Adrenal gland (tissue), 12 donors: ENCODE data around the gene MAGI1. TPM values are rescaled to one million over a fixed set of nuclear protein-coding genes. Genes with fewer than 3 reads are reported as not detected.

Source experiments
- DNase-seq, 7 donors: peaks; one replicate each; pipeline ENCODE4 v3.0.0-alpha.2; 2019 to 2020
- H3K27ac ChIP-seq, 5 donors: fragments of 200-600 bp; sonication (generic) in 4 of 5; 1 replicate in 3 of 5; 2 replicates in 2 of 5; pipeline versions ENCODE4 v1.5.1 to v1.8.0; 2016 to 2020; ENCODE audit warnings: mild to moderate bottlenecking in 1 of 5
- H3K27me3 ChIP-seq: fragments of 200-600 bp; 2 replicates; pipeline ENCODE4 v1.8.0; 2021
- H3K36me3 ChIP-seq, 2 donors: fragments of 200-600 bp; replicated peaks in 1 of 2; 1 replicate in 1 of 2; 2 replicates in 1 of 2; pipeline versions ENCODE4 v1.5.1 to v1.8.0; 2018 to 2022
- H3K4me1 ChIP-seq, 2 donors: fragments of 200-600 bp; replicated peaks in 1 of 2; 1 replicate in 1 of 2; 2 replicates in 1 of 2; pipeline versions ENCODE4 v1.5.1 to v1.8.0; 2018 to 2021
- H3K4me3 ChIP-seq, 4 donors: fragments of 200-600 bp; sonication (generic) in 3 of 4; one replicate each; pipeline ENCODE4 v1.5.1; 2016 to 2018
- H3K9me3 ChIP-seq, 3 donors: fragments of 200-600 bp; sonication (generic) in 1 of 3; replicated peaks in 1 of 3; 1 replicate in 2 of 3; 2 replicates in 1 of 3; pipeline versions ENCODE4 v1.5.1 to v1.8.0; 2016 to 2021
- CTCF ChIP-seq, 6 experiments: fragments of 450-650 bp in 4 of 6; fragments of 200-600 bp in 2 of 6; sonication (generic) in 1 of 6; IDR thresholded peaks; 1 replicate in 5 of 6; 2 replicates in 1 of 6; pipeline versions ENCODE4 v1.5.1 to v1.8.0; 2016 to 2021; ENCODE audit warnings: antibody characterized with exemption in 6 of 6, mild to moderate bottlenecking in 2 of 6, moderate library complexity in 1 of 6
- POLR2A ChIP-seq, 2 donors: fragments of 450-650 bp; IDR thresholded peaks; one replicate each; pipeline ENCODE4 v1.6.1; 2017; ENCODE audit warnings: antibody characterized with exemption in 2 of 2, mild to moderate bottlenecking in 2 of 2, moderate library complexity in 1 of 2
- WGBS, 4 donors: extraction: QIAGEN DNeasy Blood & Tissue Kit in 2 of 4; methylation state at CpG; one replicate each; pipeline versions ENCODE4 v1.1.5 to v1.1.7; 2013 to 2017; 5-methylcytosine and 5-hydroxymethylcytosine counted together
- intact Hi-C, 2 donors: fragments of 100-400 bp; cut with DNase I; formaldehyde crosslinking; loops; one replicate each; pipeline versions ENCODE4 v1.14.1 to v1.15.0; 2022 to 2023
- polyA plus RNA-seq, 3 donors: library from polyadenylated mRNA; stranded (reverse); fragments of 200-250 nt in 2 of 3; fragments of 350-450 nt in 1 of 3; fragmentation: Illumina TruSeq in 1 of 3; extraction: RNeasy Lipid Tissue Mini Kit (QIAGEN cat#74804) in 1 of 3; gene quantifications; one replicate each; pipeline ENCODE4 v1.2.3, GENCODE V29; 2013 to 2014
- total RNA-seq, 9 donors: library from RNA; depleted of rRNA in 4 of 9; stranded (reverse); fragments of >200 nt in 4 of 9; fragments of 120-200 nt in 1 of 9; fragmentation: NEBNext Ultra II Directional in 1 of 9; extraction: Animal tissue kit (Norgen Biotek cat#: 25700) in 1 of 9; gene quantifications; one replicate each; pipeline versions ENCODE4 v1.1.0 to v1.2.4, GENCODE V29; 2013 to 2023
- donor health status: healthy with polysubstance abuse.
- donor health status: Bipolar disorder and iron deficiency.
- donor health status: DM: yes; HTN: yes; CAD: no.
- donor health status: DM: no; HTN: no; CAD: no.
- donor health status: DM: no; HTN: no; CAD: no.
- donor health status: DM: yes; HTN: yes; CAD: no.

The MAGI1 gene
- total and polyA plus RNA-seq, 12 donors: 4.8 to 31.6 (median 18.5) TPM

DNA sequence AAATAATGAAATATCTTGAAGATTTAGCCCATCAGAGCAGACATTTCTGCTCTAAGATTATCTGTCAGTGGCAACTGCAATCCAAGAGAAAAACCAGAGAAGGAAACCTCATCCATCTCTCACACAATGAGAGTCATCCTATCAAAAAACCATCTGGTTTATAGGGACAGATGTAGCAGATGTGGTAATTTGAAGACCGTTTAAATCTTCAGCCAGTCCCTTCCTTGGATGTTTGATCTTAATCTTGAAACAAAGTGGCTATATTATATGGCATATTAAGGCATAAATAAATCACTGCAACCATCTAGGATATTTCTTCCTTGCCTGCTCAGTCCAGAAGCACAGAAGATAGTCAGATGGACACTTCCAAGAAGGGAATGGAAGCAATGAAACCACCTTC, 305.3 kb downstream of the MAGI1 start:
- no peaks in the 10 kb centered on the region for H3K36me3 ChIP-seq
- peaks cover 6 to 19% of the 10 kb centered on the region in 2 donors for H3K4me1 ChIP-seq
- H3K27ac ChIP-seq: no peak overlapping the region
- DNase-seq: no peak
- WGBS, 4 donors: 80 to 89% (median 88%) methylated on average over 1 of the region's 1 CpG
- H3K27me3 ChIP-seq: no peaks in the 10 kb centered on the region
- no peak for TF ChIP-seq POLR2A (IDR thresholded peaks at IDR 0.05)
- no peak for TF ChIP-seq CTCF (IDR thresholded peaks at IDR 0.05)
- H3K4me3 ChIP-seq: no peak overlapping the region
- intact Hi-C loops: loop anchor here in 1 of 2 donors (10.0 kb wide), 1 partner anchor 299 kb away; no protein-coding TSS in a partner anchor
- H3K9me3 ChIP-seq: no peaks in the 10 kb centered on the region

- peak; percentile 60 to 79 (median 72) for TF ChIP-seq CTCF (IDR thresholded peaks at IDR 0.05)
- no peak for TF ChIP-seq POLR2A (IDR thresholded peaks at IDR 0.05)
- H3K4me3 ChIP-seq: no peak overlapping the region
- no peaks in the 10 kb centered on the region for H3K9me3 ChIP-seq
- peaks cover 6 to 19% of the 10 kb centered on the region in 2 donors for H3K4me1 ChIP-seq
- no peaks in the 10 kb centered on the region for H3K27me3 ChIP-seq
- no peak overlapping the region for H3K27ac ChIP-seq
- WGBS, 4 donors: 25 to 31% (median 28%) methylated on average over 6 of the region's 6 CpGs
- no peaks in the 10 kb centered on the region for H3K36me3 ChIP-seq
- intact Hi-C loops: loop anchor here in 1 of 2 donors (10.0 kb wide), 1 partner anchor 297 kb away; no protein-coding TSS in a partner anchor
- DNase-seq: peak in 4 of 7 donors; percentile 15 to 30 (median 25)
Measured at GRCh38 chr3:65732051-65732935, 306.4 kb downstream of the MAGI1 start.

- peaks cover 6 to 19% of the 10 kb centered on the region in 2 donors for H3K4me1 ChIP-seq
- DNase-seq: no peak
- no peaks in the 10 kb centered on the region for H3K9me3 ChIP-seq
- 95 to 97% (median 96%) methylated on average over 7 of the region's 7 CpGs for WGBS, 4 donors
- intact Hi-C loops: loop anchor here in 1 of 2 donors (10.0 kb wide), 1 partner anchor 296 kb away; no protein-coding TSS in a partner anchor
- TF ChIP-seq CTCF (IDR thresholded peaks at IDR 0.05) (no peak), POLR2A (IDR thresholded peaks at IDR 0.05) (no peak)
- no peaks in the 10 kb centered on the region for H3K36me3 ChIP-seq
- H3K27ac ChIP-seq: peak overlapping the region in 3 of 5 donors; percentile 20 to 67 (median 51)
- no peak overlapping the region for H3K4me3 ChIP-seq
- H3K27me3 ChIP-seq: no peaks in the 10 kb centered on the region
Measured at GRCh38 chr3:65730449-65730848, 308.3 kb downstream of the MAGI1 start.

- Histone ChIP-seq H3K36me3 (no peaks in the 10 kb centered on the region), H3K9me3 (no peaks in the 10 kb centered on the region), H3K27me3 (no peaks in the 10 kb centered on the region), H3K4me3 (no peak overlapping the region), H3K4me1 (peaks cover 6 to 19% of the 10 kb centered on the region in 2 donors), H3K27ac (peak overlapping the region in 3 of 5 donors; percentile 20 to 67 (median 51))
- TF ChIP-seq CTCF (IDR thresholded peaks at IDR 0.05) (no peak), POLR2A (IDR thresholded peaks at IDR 0.05) (no peak)
- intact Hi-C loops: loop anchor here in 1 of 2 donors (10.0 kb wide), 1 partner anchor 295 kb away; no protein-coding TSS in a partner anchor
- no peak for DNase-seq
Measured at GRCh38 chr3:65729973-65730372, 308.7 kb downstream of the MAGI1 start.
